ENCODE results near the gene HIBADH. TPM values are rescaled to one million over a fixed set of nuclear protein-coding genes. Genes with fewer than 3 reads are reported as not detected.

Gene HIBADH
- total RNA-seq, 4 donors from 2014 or later = 19.6 to 35.0 (median 30.5) TPM

DNA sequence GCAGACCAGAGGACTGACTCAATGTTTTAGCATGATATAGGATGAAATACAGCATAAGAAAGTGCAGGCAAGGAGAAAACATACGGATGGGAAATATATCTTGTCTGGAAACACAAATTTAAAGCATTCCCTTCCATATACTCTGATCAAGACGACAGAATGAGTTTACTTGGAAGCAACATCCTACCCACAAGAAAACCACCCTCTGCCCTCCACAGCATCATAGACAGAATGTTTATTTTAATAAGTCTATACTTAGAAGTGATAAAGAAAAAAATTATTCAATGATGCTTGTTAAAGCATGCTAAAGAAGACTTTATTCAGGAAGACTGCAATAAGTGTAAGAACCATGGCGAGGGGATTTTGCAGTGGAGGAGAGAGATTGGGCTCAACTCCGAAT, 32.4 kb upstream of the HIBADH start:
- no peak for DNase-seq (ENCODE audit: low spot score in 2 of 2)
- TF ChIP-seq, protein P1, sequence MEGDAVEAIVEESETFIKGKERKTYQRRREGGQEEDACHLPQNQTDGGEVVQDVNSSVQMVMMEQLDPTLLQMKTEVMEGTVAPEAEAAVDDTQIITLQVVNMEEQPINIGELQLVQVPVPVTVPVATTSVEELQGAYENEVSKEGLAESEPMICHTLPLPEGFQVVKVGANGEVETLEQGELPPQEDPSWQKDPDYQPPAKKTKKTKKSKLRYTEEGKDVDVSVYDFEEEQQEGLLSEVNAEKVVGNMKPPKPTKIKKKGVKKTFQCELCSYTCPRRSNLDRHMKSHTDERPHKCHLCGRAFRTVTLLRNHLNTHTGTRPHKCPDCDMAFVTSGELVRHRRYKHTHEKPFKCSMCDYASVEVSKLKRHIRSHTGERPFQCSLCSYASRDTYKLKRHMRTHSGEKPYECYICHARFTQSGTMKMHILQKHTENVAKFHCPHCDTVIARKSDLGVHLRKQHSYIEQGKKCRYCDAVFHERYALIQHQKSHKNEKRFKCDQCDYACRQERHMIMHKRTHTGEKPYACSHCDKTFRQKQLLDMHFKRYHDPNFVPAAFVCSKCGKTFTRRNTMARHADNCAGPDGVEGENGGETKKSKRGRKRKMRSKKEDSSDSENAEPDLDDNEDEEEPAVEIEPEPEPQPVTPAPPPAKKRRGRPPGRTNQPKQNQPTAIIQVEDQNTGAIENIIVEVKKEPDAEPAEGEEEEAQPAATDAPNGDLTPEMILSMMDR (IDR thresholded peaks at IDR 0.05) = no peak
- TF ChIP-seq POLR2A (IDR thresholded peaks at IDR 0.05) = no peak
- 90 to 91% methylated on average over 4 of the region's 4 CpGs for whole genome bisulfite sequencing, 2 donors
- H3K4me3 ChIP-seq (ENCODE audit: low read depth, poor library complexity, severe bottlenecking) = no peak overlapping the region
- intact Hi-C loops (cut with DNase I; ENCODE audit: low total_unique reads) = no loop called here

- DNase-seq (ENCODE audit: low spot score in 2 of 2) = no peak
- no peak for TF ChIP-seq POLR2A (IDR thresholded peaks at IDR 0.05)
- TF ChIP-seq, protein P1 (IDR thresholded peaks at IDR 0.05) = no peak
- 64 to 72% methylated on average over 3 of the region's 3 CpGs for WGBS, 2 donors
- H3K4me3 ChIP-seq (ENCODE audit: low read depth, poor library complexity, severe bottlenecking) = no peak overlapping the region
- intact Hi-C loops (cut with DNase I; ENCODE audit: low total_unique reads) = no loop called here
These were observed 31.1 kb upstream of the HIBADH start for GRCh38 chr7:27693794-27694193.

DNA sequence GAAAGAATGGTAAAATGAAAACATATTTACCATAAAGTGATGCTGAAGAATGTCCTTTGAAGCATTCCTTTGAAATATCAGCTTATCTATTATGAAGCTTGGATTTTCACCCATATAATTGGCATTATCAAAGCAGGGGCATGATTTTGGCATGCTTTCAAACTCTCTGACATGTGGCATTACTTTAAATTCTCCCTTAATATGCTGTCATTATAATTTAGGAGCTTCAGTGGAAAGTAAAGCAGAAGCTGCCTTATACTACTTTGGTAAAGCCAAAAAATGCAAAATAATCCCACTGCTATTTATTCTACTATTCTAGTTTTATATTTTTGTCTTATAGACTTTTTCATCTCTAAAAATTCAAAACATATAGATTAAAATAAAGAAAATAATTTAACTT, 28.0 kb upstream of the HIBADH start:
- no peak for DNase-seq (ENCODE audit: low spot score in 2 of 2)
- intact Hi-C loops (cut with DNase I; ENCODE audit: low total_unique reads) = no loop called here
- no peak for TF ChIP-seq POLR2A (IDR thresholded peaks at IDR 0.05)
- TF ChIP-seq, protein P1 (IDR thresholded peaks at IDR 0.05) = no peak
- no peak overlapping the region for H3K4me3 ChIP-seq (ENCODE audit: low read depth, poor library complexity, severe bottlenecking)

DNA sequence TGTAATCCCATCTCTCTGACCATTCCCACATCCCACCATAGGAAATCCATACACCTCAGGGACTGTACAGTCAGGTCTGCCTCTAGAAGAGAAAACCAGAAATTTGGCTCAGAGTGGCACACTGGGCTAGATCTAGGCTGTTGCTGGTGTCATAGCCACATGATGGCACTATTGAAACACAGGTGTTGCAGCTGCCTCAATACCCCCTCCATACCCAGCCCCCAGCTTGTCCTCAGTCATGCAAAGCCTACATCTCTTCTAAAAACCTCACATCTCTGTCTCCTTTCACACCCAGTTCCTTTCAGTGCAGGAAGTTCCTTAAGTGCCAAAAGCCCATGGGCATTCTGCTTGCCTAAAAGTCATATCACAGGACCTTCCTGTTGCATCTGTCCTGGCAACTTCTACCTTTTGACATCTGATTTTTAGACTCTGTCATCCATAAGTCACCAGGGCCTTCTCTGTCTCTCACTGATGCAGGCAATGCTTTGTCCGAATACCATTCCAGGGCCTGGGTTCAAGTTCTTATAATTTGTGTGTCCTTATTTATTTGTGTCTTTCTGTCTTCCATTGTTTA, 27.0 kb upstream of the HIBADH start:
- intact Hi-C loops (cut with DNase I; ENCODE audit: low total_unique reads) = no loop called here
- 96 to 97% methylated on average over 1 of the region's 1 CpG for WGBS, 2 donors
- DNase-seq (ENCODE audit: low spot score in 2 of 2) = no peak
- H3K4me3 ChIP-seq (ENCODE audit: low read depth, poor library complexity, severe bottlenecking) = no peak overlapping the region
- TF ChIP-seq POLR2A (IDR thresholded peaks at IDR 0.05) = no peak
- TF ChIP-seq, protein P1 (IDR thresholded peaks at IDR 0.05) = no peak

- WGBS, 2 donors = 58 to 68% methylated on average over 1 of the region's 1 CpG
- DNase-seq (ENCODE audit: low spot score in 2 of 2) = no peak
- intact Hi-C loops (cut with DNase I; ENCODE audit: low total_unique reads) = no loop called here
- TF ChIP-seq, protein P1 (IDR thresholded peaks at IDR 0.05) = no peak
- TF ChIP-seq POLR2A (IDR thresholded peaks at IDR 0.05) = no peak
- H3K4me3 ChIP-seq (ENCODE audit: low read depth, poor library complexity, severe bottlenecking) = no peak overlapping the region
These were observed 26.5 kb upstream of the HIBADH start for GRCh38 chr7:27689150-27689549.

DNA sequence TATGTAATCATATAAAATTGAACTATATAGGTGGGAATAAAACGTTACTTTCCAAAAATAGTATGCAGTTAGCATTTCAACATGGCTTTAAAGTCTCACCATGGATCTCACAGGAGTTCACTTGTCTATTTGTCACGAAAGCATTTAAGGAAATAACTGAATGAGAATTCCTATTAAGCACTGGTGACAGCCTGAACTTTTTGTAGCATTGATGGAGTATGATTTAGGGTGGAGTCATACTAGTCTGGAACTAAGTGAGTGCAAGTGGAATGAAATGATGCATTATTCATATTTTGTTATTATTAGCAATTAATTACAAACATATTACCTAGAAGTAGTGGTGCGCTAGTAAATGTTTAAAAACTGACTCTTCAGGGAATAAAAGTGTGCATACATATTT, 26.0 kb upstream of the HIBADH start:
- TF ChIP-seq, protein P1 (IDR thresholded peaks at IDR 0.05) = no peak
- TF ChIP-seq POLR2A (IDR thresholded peaks at IDR 0.05) = no peak
- no peak for DNase-seq (ENCODE audit: low spot score in 2 of 2)
- 54 to 67% methylated on average over 3 of the region's 3 CpGs for WGBS, 2 donors
- H3K4me3 ChIP-seq (ENCODE audit: low read depth, poor library complexity, severe bottlenecking) = no peak overlapping the region
- intact Hi-C loops (cut with DNase I; ENCODE audit: low total_unique reads) = no loop called here
